Measurements from ENCODE around the gene TMEM151A.
A peak's percentile ranks its signal among the peaks of the same experiment; 100 is the strongest.

The TMEM151A gene

GRCh38 chr11:66259956-66260355 lies 31.7 kb upstream of the TMEM151A start:
- no peak overlapping the region for H3K4me3 ChIP-seq (ENCODE audit: low read length, poor library complexity, severe bottlenecking)
- no peak overlapping the region for H2AFZ ChIP-seq (ENCODE audit: low read length)
- no peaks in the 10 kb centered on the region for H3K27me3 ChIP-seq (ENCODE audit: insufficient read depth, low read length, poor library complexity, severe bottlenecking)
- H3K9me3 ChIP-seq (ENCODE audit: insufficient read depth, low read depth, low read length), result no peaks in the 10 kb centered on the region
- H3K9ac ChIP-seq (ENCODE audit: low read depth, low read length, poor library complexity, severe bottlenecking), result no peak overlapping the region
- no peaks in the 10 kb centered on the region for H3F3A ChIP-seq (ENCODE audit: low read depth)
- peak overlapping the region; percentile 86 for H3K4me2 ChIP-seq (ENCODE audit: low read depth, low read length, poor library complexity, severe bottlenecking)
- peaks cover 21% of the 10 kb centered on the region for H3K79me2 ChIP-seq (ENCODE audit: insufficient read depth, low read length)
- no peaks in the 10 kb centered on the region for H3K9me2 ChIP-seq (replicated peaks; ENCODE audit: low read depth, low read length)
- TF ChIP-seq CTCF (conservative IDR thresholded peaks at IDR 0.05; ENCODE audit: low read length) (no peak), EZH2phosphoT487 (IDR thresholded peaks at IDR 0.05; ENCODE audit: borderline replicate concordance) (no peak)
- peaks cover 29% of the 10 kb centered on the region; the same call in 1 of the 2 replicates for H3K36me3 ChIP-seq (ENCODE audit: insufficient read depth, low read length)
- peaks cover 14% of the 10 kb centered on the region for H4K20me1 ChIP-seq (ENCODE audit: insufficient read depth, low read length, poor library complexity, severe bottlenecking)
- H3K4me1 ChIP-seq (ENCODE audit: insufficient read depth, low read length, poor library complexity, severe bottlenecking), result peaks cover 23% of the 10 kb centered on the region

GRCh38 chr11:66261578-66261977 lies 30.1 kb upstream of the TMEM151A start:
- Histone ChIP-seq H3K27me3 (ENCODE audit: insufficient read depth, low read length, poor library complexity, severe bottlenecking) (no peaks in the 10 kb centered on the region), H3K4me3 (ENCODE audit: low read length, poor library complexity, severe bottlenecking) (no peak overlapping the region), H3K9me3 (ENCODE audit: insufficient read depth, low read depth, low read length) (no peaks in the 10 kb centered on the region), H4K20me1 (ENCODE audit: insufficient read depth, low read length, poor library complexity, severe bottlenecking) (peaks cover 14% of the 10 kb centered on the region), H2AFZ (ENCODE audit: low read length) (no peak overlapping the region), H3F3A (ENCODE audit: low read depth) (no peaks in the 10 kb centered on the region), H3K4me1 (ENCODE audit: insufficient read depth, low read length, poor library complexity, severe bottlenecking) (peaks cover 20% of the 10 kb centered on the region), H3K36me3 (ENCODE audit: insufficient read depth, low read length) (peaks cover 30% of the 10 kb centered on the region; the same call in 1 of the 2 replicates), H3K79me2 (ENCODE audit: insufficient read depth, low read length) (peaks cover 21% of the 10 kb centered on the region), H3K4me2 (ENCODE audit: low read depth, low read length, poor library complexity, severe bottlenecking) (no peak overlapping the region), H3K9ac (ENCODE audit: low read depth, low read length, poor library complexity, severe bottlenecking) (no peak overlapping the region), H3K9me2 (replicated peaks; ENCODE audit: low read depth, low read length) (no peaks in the 10 kb centered on the region)
- TF ChIP-seq EZH2phosphoT487 (IDR thresholded peaks at IDR 0.05; ENCODE audit: borderline replicate concordance) (no peak), CTCF (conservative IDR thresholded peaks at IDR 0.05; ENCODE audit: low read length) (no peak)

GRCh38 chr11:66262191-66262590 lies 29.5 kb upstream of the TMEM151A start:
- Histone ChIP-seq H3K4me1 (ENCODE audit: insufficient read depth, low read length, poor library complexity, severe bottlenecking) (peaks cover 14% of the 10 kb centered on the region), H3F3A (ENCODE audit: low read depth) (no peaks in the 10 kb centered on the region), H3K36me3 (ENCODE audit: insufficient read depth, low read length) (peaks cover 30% of the 10 kb centered on the region; the same call in 1 of the 2 replicates), H3K79me2 (ENCODE audit: insufficient read depth, low read length) (peaks cover 21% of the 10 kb centered on the region), H3K27me3 (ENCODE audit: insufficient read depth, low read length, poor library complexity, severe bottlenecking) (no peaks in the 10 kb centered on the region), H4K20me1 (ENCODE audit: insufficient read depth, low read length, poor library complexity, severe bottlenecking) (peaks cover 14% of the 10 kb centered on the region), H3K4me2 (ENCODE audit: low read depth, low read length, poor library complexity, severe bottlenecking) (no peak overlapping the region), H3K9me3 (ENCODE audit: insufficient read depth, low read depth, low read length) (no peaks in the 10 kb centered on the region), H3K9ac (ENCODE audit: low read depth, low read length, poor library complexity, severe bottlenecking) (no peak overlapping the region), H3K9me2 (replicated peaks; ENCODE audit: low read depth, low read length) (no peaks in the 10 kb centered on the region), H3K4me3 (ENCODE audit: low read length, poor library complexity, severe bottlenecking) (no peak overlapping the region), H2AFZ (ENCODE audit: low read length) (no peak overlapping the region)
- TF ChIP-seq EZH2phosphoT487 (IDR thresholded peaks at IDR 0.05; ENCODE audit: borderline replicate concordance), result no peak
- TF ChIP-seq CTCF (conservative IDR thresholded peaks at IDR 0.05; ENCODE audit: low read length), result no peak
